SU-DHL-6 (cell line): ENCODE results near the gene TMA7B.

Source experiments
- H2AFZ ChIP-seq: fragments of 200-600 bp; sonication (generic); 2 replicates; pipeline ENCODE4 v1.6.1; 2014; ENCODE audit warnings: low read depth, mild to moderate bottlenecking, moderate library complexity, mixed read lengths, antibody characterized with exemption, low read length; ENCODE audit not compliant: severe bottlenecking
- H3F3A ChIP-seq: fragments of 200-600 bp; shearing (Covaris generic); 2 replicates; pipeline ENCODE4 v1.6.0; 2016; ENCODE audit warnings: antibody characterized with exemption, mild to moderate bottlenecking; ENCODE audit not compliant: insufficient read depth
- H3K27ac ChIP-seq: fragments of 200-600 bp; sonication (generic); 2 replicates; pipeline ENCODE4 v1.5.1; 2016; ENCODE audit warnings: low read depth, mild to moderate bottlenecking, low read length, moderate library complexity, mixed read lengths
- H3K27me3 ChIP-seq: fragments of 200-600 bp; sonication (generic), shearing (Covaris generic); 2 replicates; pipeline ENCODE4 v1.6.0; 2014; ENCODE audit warnings: mild to moderate bottlenecking, low read length
- H3K36me3 ChIP-seq: fragments of 200-600 bp; sonication (generic); 2 replicates; pipeline ENCODE4 v1.6.1; 2014; ENCODE audit warnings: mild to moderate bottlenecking, low read length, mixed read lengths
- H3K4me2 ChIP-seq: fragments of 300-600, 200-600 bp; shearing (Covaris generic), sonication (generic); 2 replicates; pipeline ENCODE4 v1.6.0; 2014; ENCODE audit warnings: low read length, low read depth, mild to moderate bottlenecking; ENCODE audit not compliant: poor library complexity, severe bottlenecking
- H3K4me3 ChIP-seq: fragments of 200-600 bp; sonication (generic); 2 replicates; pipeline ENCODE4 v1.5.1; 2014; ENCODE audit warnings: antibody characterized with exemption, low read length, mild to moderate bottlenecking, mixed read lengths; ENCODE audit not compliant: insufficient read depth, poor library complexity, severe bottlenecking
- H3K79me2 ChIP-seq: fragments of 200-600 bp; sonication (generic); 2 replicates; pipeline ENCODE4 v1.6.1; 2014; ENCODE audit warnings: mild to moderate bottlenecking, low read length, moderate library complexity; ENCODE audit not compliant: insufficient read depth
- H3K9ac ChIP-seq: fragments of 200-600 bp; sonication (generic); 2 replicates; pipeline ENCODE4 v1.7.0; 2014; ENCODE audit warnings: mild to moderate bottlenecking, low read length
- H3K9me2 ChIP-seq: fragments of 200-600 bp; sonication (generic); replicated peaks from 2 replicates; pipeline ENCODE4 v1.6.1; 2014; ENCODE audit warnings: low read length; ENCODE audit not compliant: insufficient read depth
- H3K9me3 ChIP-seq: fragments of 200-600 bp; sonication (generic); 2 replicates; pipeline ENCODE4 v1.6.1; 2014; ENCODE audit warnings: low read length, mixed read lengths; ENCODE audit not compliant: insufficient read depth
- H4K20me1 ChIP-seq: fragments of 200-600 bp; sonication (generic); 2 replicates; pipeline ENCODE4 v1.6.1; 2014; ENCODE audit warnings: low read depth, mild to moderate bottlenecking, antibody characterized with exemption, low read length, moderate library complexity, mixed read lengths
- CTCF ChIP-seq: fragments of 200-600 bp; sonication (generic); IDR thresholded peaks from one replicate; pipeline ENCODE4 v1.5.1; 2017; ENCODE audit warnings: antibody characterized with exemption, mild to moderate bottlenecking, low read length, moderate library complexity; ENCODE audit not compliant: insufficient read depth, poor library complexity, severe bottlenecking
- EZH2phosphoT487 ChIP-seq: fragments of 200-600 bp; sonication (generic), shearing (Covaris generic); conservative IDR thresholded peaks from 2 replicates; pipeline ENCODE4 v1.6.1; 2018; ENCODE audit warnings: mild to moderate bottlenecking, antibody characterized with exemption, low read length, moderate library complexity, mixed read lengths

The TMA7B gene

GRCh38 chr22:39928536-39929520, 31.4 kb upstream of the TMA7B start:
- H3K9ac ChIP-seq = no peak overlapping the region
- no peak overlapping the region for H2AFZ ChIP-seq
- no peak overlapping the region for H3K27ac ChIP-seq
- H3K4me2 ChIP-seq = no peak overlapping the region
- no peaks in the 10 kb centered on the region for H3F3A ChIP-seq
- TF ChIP-seq EZH2phosphoT487 (no peak), CTCF (no peak)
- no peaks in the 10 kb centered on the region for H3K79me2 ChIP-seq
- no peaks in the 10 kb centered on the region for H3K36me3 ChIP-seq
- no peaks in the 10 kb centered on the region for H3K9me3 ChIP-seq
- H3K27me3 ChIP-seq = no peaks in the 10 kb centered on the region
- H3K4me3 ChIP-seq = no peak overlapping the region
- no peaks in the 10 kb centered on the region for H4K20me1 ChIP-seq
- no peaks in the 10 kb centered on the region for H3K9me2 ChIP-seq

GRCh38 chr22:39931251-39931650, 28.9 kb upstream of the TMA7B start:
- H3K4me3 ChIP-seq = no peak overlapping the region
- no peaks in the 10 kb centered on the region for H3F3A ChIP-seq
- no peaks in the 10 kb centered on the region for H3K36me3 ChIP-seq
- H3K27me3 ChIP-seq = no peaks in the 10 kb centered on the region
- no peaks in the 10 kb centered on the region for H4K20me1 ChIP-seq
- TF ChIP-seq EZH2phosphoT487 (no peak), CTCF (no peak)
- no peaks in the 10 kb centered on the region for H3K79me2 ChIP-seq
- H3K9ac ChIP-seq = no peak overlapping the region
- H3K9me3 ChIP-seq = no peaks in the 10 kb centered on the region
- H2AFZ ChIP-seq = no peak overlapping the region
- no peak overlapping the region for H3K4me2 ChIP-seq
- no peak overlapping the region for H3K27ac ChIP-seq
- H3K9me2 ChIP-seq = no peaks in the 10 kb centered on the region

GRCh38 chr22:39932166-39932565, 28.0 kb upstream of the TMA7B start:
- Histone ChIP-seq H3K27me3 (no peaks in the 10 kb centered on the region), H3K9me2 (no peaks in the 10 kb centered on the region), H3F3A (no peaks in the 10 kb centered on the region), H3K4me2 (no peak overlapping the region), H3K36me3 (no peaks in the 10 kb centered on the region), H3K27ac (no peak overlapping the region), H3K9me3 (no peaks in the 10 kb centered on the region), H2AFZ (no peak overlapping the region), H3K9ac (no peak overlapping the region), H3K79me2 (no peaks in the 10 kb centered on the region), H3K4me3 (no peak overlapping the region), H4K20me1 (no peaks in the 10 kb centered on the region)
- TF ChIP-seq EZH2phosphoT487 = no peak
- no peak for TF ChIP-seq CTCF
